ENCODE results near the gene SUMO2.
A peak's percentile ranks its signal among the peaks of the same experiment; 100 is the strongest.
"Not testable (repeated sequence)": the region's sequence is repeated elsewhere in the genome, so short reads cannot be mapped to it uniquely, and the experiment has no call there.

The SUMO2 gene

GRCh38 chr17:75182319-75182568 lies 515 bp downstream of the SUMO2 start:
- no peak for DNase-seq (ENCODE audit: extremely low read depth in 1 of 2, low read depth in 1 of 2)

DNA sequence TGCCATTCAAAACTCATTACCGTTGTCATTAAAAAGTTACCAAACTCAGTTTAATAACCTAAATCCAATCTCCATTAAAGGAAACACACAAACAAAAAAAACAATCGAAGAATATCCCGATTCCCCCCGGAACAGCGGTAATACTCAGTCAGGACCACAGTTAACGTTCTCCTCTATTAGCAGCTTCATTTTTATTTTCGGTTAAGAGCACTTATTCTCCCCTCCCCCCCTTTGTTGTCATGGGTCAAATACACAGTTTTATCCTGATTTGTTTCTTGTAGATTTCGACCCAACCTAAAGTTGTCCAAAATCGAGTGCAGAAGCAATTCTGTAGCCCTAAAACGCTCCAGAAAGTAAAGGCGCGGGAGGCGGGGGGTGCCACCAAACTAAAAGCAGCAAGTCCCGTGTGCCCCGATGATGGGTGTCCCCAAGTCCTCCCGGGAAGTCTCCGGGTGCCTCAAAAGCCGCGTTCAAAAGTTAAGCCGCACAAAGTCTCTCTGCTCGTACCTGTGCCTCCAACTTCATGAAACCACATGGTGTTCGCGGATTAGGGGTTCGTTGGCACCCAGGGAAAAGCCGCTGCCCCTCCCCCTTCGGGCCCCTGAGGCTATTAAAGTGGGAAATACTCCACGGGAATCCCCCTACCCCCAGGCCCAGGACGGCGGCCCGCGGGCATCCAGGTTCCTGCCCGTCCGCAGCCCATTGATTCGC lies 996 bp downstream of the SUMO2 start:
- DNase-seq (ENCODE audit: extremely low read depth in 1 of 2, low read depth in 1 of 2): peak in 1 of 2 donors; percentile 17

DNA sequence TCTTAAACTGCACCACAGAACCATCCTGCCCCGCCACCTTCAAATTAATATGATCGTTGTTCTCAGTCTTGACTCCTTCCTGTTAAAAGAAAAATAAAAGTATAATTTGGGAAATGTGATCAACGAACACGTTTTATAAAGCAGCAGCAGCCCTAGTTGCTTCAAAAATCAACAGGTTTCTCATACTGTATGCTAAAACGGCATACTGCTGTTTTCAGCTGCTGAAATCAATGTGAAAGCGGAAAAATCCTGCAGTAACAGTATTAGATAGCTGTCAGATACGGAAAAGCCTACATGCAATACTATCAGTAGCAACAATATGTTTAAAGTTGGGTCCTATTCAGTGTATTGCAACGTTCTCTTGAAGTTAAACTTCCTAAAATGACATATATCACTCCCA lies 1.6 kb downstream of the SUMO2 start:
- no peak for DNase-seq (ENCODE audit: extremely low read depth in 1 of 2, low read depth in 1 of 2)

GRCh38 chr17:75178453-75178852 lies 4.3 kb downstream of the SUMO2 start:
- no peak for DNase-seq (ENCODE audit: extremely low read depth in 1 of 2, low read depth in 1 of 2)

GRCh38 chr17:75176625-75177024 lies 6.1 kb downstream of the SUMO2 start:
- DNase-seq (ENCODE audit: extremely low read depth in 1 of 2, low read depth in 1 of 2): no peak

DNA sequence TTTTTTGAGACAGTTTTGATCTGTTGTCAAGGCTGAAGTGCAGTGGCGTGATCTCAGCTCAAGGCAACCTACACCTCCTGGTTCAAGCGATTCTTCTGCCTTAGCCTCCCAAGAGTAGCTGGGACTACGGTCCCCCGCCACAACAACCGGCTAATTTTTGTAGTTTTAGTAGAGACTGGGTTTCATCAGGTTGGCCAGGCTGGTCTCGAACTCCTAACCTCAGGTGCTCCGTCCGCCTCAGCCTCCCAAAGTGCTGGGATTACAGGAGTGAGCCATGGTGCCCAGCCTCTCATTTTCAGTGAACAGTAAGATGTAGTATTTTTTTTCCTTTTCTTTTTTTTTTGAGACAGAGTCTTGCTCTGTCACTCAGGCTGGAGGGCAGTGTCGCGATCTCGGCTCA lies 7.8 kb downstream of the SUMO2 start:
- DNase-seq (ENCODE audit: extremely low read depth in 1 of 2, low read depth in 1 of 2): no peak

DNA sequence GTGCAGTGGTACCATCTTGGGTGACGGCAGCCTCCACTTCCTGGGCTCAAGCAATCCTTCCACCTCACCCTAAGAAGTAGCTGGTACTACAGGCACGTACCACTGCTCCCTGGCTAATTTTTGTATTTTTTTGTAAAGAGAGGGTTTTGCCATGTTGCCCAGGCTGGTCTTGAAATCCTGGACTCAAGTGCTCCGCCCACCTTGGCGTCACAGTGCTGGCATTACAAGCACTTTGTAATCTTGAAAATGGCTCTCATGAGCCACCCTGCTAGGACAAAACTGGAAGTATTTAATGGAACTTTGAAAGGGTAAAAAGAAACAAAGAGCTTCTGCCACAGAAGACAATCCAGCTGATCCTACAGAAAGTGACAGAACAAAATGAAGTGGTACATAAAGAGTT lies 9.2 kb downstream of the SUMO2 start:
- no peak for DNase-seq (ENCODE audit: extremely low read depth in 1 of 2, low read depth in 1 of 2)

DNA sequence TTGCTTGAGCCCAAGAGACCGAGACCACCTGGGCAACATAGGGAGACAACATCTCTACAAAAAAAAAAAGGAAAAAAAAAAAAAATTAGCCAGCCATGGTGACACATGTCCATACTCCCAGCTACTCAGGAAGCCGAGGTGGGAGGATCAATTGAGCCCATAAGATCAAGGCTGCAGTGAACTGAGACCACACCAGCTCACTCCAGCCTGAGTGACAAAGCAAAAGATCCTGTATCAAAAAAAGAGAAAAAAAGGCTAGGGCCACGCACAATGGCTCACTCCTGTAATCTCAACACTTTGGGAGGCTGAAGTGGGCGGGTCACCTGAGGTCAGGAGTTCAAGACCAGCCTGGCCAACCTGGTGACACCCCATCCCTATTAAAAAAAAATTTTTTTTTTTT lies 13.8 kb downstream of the SUMO2 start:
- DNase-seq (ENCODE audit: extremely low read depth in 1 of 2, low read depth in 1 of 2): no peak

GRCh38 chr17:75164606-75165005 lies 18.2 kb downstream of the SUMO2 start:
- DNase-seq (ENCODE audit: extremely low read depth in 1 of 2, low read depth in 1 of 2): not testable (repeated sequence)

GRCh38 chr17:75163074-75163473 lies 19.7 kb downstream of the SUMO2 start:
- DNase-seq (ENCODE audit: extremely low read depth in 1 of 2, low read depth in 1 of 2): no peak

- no peak for DNase-seq (ENCODE audit: extremely low read depth in 1 of 2, low read depth in 1 of 2)
Measured at GRCh38 chr17:75160211-75160610, 22.5 kb downstream of the SUMO2 start.

- DNase-seq (ENCODE audit: extremely low read depth in 1 of 2, low read depth in 1 of 2): no peak
Measured at GRCh38 chr17:75159196-75160031, 23.3 kb downstream of the SUMO2 start.

DNA sequence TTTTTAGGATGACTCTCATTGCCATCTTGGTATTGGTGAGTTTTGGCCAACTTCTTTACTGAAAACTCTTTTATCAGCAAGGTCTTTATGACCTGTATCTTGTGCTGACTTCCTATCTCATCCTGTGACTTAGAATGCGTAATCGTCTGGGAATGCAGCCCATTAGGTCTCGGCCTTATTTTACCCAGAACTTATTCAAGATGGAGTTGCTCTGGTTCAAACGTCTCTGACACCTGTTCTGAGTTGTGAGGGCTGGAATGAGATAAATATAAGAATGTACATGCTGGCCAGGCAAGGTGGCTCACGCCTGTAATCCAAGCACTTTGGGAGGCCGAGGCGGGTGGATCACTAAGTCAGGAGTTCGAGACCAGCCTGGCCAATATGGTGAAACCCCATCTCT lies 24.3 kb downstream of the SUMO2 start:
- not testable (repeated sequence) for DNase-seq (ENCODE audit: extremely low read depth in 1 of 2, low read depth in 1 of 2)

- DNase-seq (ENCODE audit: extremely low read depth in 1 of 2, low read depth in 1 of 2): no peak
Measured at GRCh38 chr17:75155191-75155601, 27.6 kb downstream of the SUMO2 start.

GRCh38 chr17:75154195-75155106 lies 28.3 kb downstream of the SUMO2 start, which contains the start of gene JPT1:
Gene JPT1 (minus strand): TSS chr17:75154512. CDS start chr17:75154397, 115 bp downstream.
- peak; percentile 93 for DNase-seq (ENCODE audit: extremely low read depth in 1 of 2, low read depth in 1 of 2)

GRCh38 chr17:75153780-75154194 lies 29.0 kb downstream of the SUMO2 start:
- DNase-seq (ENCODE audit: extremely low read depth in 1 of 2, low read depth in 1 of 2): no peak

- DNase-seq (ENCODE audit: extremely low read depth in 1 of 2, low read depth in 1 of 2): no peak
Measured at GRCh38 chr17:75152922-75153779, 29.6 kb downstream of the SUMO2 start.

GRCh38 chr17:75152523-75152921 lies 30.2 kb downstream of the SUMO2 start:
- DNase-seq (ENCODE audit: extremely low read depth in 1 of 2, low read depth in 1 of 2): no peak

DNA sequence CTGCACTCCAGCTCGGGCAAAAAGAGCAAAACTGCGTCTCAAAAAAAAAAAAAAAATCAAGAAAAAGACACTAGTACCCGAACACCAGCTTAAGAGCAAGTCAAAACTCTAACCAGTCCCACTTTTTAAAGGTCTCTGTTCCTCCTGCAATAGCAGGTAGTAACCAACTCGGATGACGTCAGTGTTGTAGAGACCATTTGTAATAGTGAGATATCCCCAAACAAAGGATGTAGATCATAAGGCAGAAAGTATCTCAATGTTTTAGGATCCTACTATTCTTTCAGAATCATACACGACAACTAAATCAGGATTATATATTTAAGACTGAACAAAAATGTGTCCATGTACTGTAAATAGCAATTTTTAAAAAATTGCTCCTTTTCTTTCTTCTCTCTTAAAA lies 30.8 kb downstream of the SUMO2 start:
- DNase-seq (ENCODE audit: extremely low read depth in 1 of 2, low read depth in 1 of 2): no peak

DNA sequence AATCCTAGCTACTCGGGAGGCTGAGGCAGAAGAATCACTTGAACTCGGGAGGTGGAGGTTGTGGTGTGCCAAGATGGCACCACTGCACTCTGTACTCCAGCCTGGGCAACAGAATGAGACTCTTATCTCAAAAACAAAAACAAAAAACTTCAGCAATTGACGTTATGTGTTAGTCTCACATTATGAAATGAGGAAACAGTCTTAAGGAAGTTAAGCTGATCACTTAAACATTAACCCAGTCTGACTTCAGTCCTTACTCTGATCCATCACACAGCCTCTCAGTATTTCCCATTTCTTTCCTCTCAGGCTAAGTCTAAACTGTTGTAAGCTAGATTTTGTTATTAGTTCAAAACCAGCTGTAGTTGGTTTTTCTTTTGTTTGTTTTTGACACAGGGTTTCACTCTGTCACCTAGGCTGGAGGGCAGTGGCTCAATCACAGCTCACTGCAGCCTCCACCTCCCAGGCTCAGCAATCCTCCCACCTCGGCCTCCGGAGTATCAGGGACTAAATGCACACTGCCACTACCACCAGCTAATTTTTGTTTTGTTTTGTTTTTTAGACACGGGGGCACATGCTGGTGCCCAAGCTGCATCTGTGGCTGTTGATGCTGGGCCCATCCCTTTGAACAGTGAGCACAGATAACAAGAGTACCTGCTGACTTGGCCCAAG lies 34.7 kb downstream of the SUMO2 start:
- no peak for DNase-seq (ENCODE audit: extremely low read depth in 1 of 2, low read depth in 1 of 2)

Measured in activated CD8-positive, alpha-beta memory T cell treated with anti-CD3 and anti-CD28 coated beads for 1 hour (primary cell).